HG03045 (cell line): ENCODE results near the gene ZBTB7C.

Source experiments
- ATAC-seq: cut with Tn5 transposase; IDR thresholded peaks from one replicate; pipeline ENCODE4 v1.9.1; 2021; ENCODE audit warnings: mild to moderate bottlenecking, moderate library complexity; ENCODE audit not compliant: unreplicated experiment

Gene ZBTB7C

DNA sequence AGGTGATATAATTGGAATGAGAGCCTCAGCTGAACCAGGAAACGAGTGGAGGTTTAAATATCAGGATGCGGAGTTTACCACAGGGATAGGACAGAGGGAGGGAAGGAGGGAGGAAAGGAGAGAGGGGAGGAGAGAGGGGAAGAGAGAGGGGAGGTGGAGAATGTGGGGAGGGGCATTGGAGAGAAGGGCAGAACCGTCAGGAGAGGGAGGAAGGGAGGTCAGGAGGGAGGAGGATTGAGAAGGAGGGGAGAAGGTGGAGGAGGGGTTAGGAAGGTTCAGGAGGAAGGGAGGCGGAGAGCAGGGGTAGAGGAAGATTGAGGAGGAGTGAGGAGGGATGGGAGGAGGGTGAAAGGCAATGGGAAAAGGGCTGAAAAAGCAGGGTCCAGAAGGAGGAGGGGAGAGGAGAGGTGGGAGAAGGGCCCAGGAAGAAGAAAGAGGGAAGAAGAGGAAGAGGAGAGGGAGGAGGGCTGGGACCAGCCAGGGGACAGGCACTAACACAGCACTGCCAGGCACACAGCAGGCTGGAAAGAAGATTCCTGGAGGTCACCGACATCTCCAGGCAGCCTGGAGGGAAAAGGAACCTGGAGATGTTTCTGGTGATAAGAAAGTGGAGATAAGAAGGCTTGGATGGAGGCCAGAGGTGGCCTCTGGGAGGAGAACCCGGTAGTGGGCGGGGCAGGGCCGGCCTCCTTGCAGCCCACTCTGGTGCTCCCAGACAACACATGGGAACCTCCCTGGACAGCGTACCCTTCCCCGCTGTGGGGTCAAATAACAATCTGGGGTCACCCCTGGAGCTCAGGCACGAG lies 302.0 kb downstream of the ZBTB7C start:
- no peak for ATAC-seq

DNA sequence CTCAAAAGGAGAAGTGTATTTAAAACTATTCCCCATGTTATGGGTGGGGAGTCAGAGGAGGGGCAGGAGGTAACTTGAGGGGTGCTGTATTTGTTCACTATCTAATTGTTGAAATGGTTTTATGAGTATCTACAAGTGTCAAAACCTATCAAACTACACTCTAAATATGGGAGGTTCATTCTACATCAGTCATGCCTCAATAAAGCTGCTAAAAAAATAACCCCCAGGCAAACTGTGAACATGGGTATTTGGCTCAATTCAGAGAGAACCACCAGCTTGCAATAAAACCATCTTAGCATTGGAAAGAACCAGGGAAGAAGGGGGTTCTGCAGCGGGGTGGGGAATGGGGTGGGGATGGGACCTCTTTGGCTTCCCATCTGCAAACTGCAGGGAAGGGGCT lies 302.7 kb downstream of the ZBTB7C start:
- ATAC-seq: no peak

DNA sequence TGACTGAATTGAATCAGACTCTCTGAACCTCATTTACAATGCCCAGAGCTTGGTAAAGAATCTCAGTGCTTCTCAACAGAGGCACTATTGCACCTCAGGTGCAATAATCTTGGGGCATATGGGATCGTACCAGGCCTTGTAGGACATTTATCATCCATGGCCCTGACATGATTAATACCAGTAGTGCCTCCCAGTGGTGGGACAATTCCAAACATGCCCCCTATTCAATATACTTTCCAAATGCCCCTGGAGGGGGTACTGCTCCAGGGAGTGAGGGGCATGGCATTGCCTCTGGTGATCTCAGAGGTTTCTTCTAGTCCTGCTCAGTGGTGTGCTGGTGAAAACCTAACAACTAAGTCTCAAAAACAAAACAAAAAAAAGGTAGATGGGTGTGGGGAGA lies 303.9 kb downstream of the ZBTB7C start:
- no peak for ATAC-seq

DNA sequence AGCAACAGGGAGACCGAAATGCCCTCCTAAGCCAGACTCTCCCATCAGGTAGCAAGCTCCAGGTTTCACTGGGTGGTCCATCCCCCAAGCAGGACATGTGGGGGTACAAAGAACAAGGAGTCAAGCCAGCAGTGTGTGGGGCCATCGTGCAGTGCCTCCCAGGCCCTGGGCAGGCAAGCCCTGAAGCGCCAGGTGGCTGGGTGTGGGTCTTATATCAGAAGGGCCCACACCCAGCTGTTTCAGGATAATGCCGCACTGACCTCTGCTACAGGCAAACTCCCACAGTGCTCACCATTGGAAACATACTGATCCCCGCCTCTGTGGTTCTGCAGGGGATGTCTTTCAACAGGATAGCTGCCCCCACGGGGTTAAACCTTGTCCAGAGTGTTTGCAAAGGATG lies 304.5 kb downstream of the ZBTB7C start:
- no peak for ATAC-seq

DNA sequence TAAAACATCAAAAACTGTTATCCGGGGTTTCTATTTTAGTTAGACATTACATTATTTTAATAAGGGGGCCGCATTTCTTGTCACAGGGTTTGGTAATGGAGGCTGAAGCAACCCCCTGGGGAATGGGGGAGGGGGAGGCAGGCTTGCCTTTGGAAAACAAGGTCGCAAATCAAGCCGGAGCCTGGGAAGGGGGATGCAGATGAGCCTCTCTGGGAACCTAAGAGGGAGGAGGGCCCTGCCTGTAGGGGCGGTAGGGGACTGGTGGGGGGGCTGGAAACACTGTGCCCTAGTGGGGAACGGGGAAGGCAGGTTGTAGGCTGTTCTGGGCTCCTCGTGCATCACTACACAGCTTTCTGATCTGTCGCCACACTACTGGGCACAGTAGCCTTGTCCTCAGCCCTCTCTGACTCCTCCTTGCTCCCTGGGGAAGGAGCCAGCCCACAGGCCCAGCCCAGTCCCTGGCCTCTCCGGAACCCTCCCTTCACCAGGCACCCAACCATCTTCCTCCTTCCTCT lies 308.5 kb downstream of the ZBTB7C start:
- ATAC-seq: no peak

DNA sequence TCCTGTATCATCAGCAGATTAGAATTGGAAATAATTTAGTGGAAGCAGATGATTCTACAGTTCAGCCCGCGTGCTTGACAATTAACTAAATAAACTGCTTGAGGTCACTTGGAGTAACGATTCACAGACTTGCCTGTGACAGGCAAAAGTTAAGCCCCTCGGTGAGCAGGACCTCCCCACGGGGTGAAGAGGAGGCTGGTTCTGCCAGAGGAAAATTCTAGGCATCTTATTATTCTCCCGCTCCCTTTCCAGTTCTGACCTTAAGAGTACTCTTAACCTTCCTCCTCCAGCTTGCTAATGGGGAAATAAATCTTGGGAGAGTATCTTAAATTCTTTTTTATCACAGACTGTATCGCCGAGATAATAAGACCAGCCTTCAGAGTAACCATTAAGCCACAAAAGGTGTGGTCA lies 309.0 kb downstream of the ZBTB7C start:
- no peak for ATAC-seq

DNA sequence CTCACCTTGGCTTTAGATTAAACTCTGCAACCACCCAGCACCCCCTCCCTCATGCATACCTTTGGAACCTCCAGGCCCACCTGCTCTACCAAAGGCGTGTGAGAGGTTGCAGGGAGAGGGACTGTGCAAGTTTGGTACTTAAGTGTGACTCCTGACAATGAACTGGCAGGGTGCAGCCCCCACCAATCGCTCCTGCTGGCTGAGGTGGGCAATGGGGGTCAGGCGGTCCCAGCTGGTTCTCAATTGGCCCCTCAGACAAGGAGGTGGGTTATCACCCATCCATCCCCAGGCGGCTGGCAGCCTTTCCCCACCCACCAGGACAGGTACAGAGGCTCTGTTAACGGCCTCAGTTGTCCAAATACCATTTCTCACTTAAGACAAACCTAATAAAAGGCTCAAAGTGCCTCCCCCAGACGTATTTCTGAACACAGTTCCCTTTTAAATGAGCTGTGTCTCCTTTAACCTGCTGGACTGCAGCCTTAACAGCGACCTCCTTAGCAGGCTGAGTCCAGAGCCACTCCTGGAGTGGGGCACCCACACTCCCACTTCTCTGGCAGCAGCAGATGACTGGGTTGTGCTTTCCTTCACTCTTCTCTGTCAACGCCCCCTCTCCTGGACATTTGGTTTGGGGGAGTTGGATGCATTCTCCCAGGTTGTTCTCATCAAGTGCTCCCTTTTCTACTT lies 309.6 kb downstream of the ZBTB7C start:
- ATAC-seq: no peak

DNA sequence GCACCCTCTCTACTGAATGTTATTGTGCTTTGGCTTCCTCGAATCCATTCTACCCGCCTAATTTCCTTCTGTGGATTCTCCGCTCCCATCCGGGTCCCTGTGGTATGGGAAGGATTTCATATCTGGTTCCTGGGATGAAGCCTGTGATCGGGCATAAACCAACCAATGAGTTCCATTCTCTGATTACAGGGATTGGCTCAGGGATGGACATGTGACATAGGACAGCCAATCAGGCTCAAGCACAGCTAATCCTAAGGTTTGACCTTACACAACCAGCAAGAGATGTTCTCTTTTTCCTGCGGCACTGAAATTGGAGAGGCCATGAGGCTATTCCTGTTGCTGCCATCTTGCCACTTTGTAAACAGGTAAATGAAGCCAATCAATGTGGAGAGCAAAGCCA lies 310.6 kb downstream of the ZBTB7C start:
- no peak for ATAC-seq

DNA sequence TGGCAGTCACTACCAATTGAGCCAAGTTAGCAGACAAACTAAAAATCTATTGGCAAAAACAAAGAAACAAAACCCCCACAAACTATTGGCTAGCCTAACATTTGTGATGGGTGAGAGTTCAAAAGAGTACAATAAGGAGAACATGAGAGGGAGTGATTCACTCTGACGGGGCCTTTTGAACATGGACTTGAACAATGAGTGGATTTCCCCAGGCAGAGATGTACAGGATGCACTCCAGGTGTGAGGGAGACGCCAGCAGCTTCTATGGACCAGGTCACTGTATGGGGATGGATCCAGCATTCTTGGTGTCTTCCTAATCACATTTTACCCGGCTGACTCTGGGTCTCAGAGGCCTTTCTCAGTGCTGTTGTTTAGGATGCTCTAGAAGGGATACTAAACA lies 311.2 kb downstream of the ZBTB7C start:
- ATAC-seq: no peak

DNA sequence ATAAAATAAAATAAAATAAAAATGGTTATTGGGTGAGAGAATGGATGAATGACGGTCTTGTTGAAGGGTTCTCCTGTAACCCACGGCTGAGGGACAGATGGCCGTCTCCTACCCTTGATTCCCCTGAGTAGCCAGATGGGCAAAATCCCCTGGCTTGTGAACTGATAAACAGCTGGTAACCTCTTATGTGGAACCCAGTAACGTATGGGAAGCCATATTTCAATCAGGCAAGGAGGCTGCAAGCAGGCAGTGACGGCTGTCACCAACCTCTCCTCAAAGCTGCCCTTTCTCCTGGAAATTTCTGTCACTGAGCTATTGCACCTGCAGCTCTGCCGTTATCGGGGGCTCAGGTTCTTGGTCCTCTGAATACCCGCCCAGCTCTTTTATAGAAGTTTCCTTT lies 313.5 kb downstream of the ZBTB7C start:
- no peak for ATAC-seq

DNA sequence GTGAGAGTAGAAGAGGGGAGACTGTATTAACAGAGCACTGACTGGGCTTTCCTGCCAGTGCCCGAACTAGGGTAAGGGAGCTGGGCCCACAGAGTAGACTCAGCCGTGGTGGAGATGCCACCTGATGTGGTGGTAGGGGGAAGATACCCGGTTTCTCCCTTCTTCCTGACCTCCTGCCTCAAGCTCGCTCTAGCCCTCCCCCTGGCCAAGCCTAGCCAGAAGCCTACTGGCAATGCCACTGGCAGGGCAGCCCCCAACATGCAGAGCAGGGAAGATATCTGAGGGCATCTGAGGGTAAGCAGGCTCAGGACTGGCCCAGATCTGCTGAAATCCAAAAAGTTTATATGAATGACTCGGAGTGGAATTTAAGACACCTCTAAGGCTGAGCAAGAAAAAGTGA lies 316.1 kb downstream of the ZBTB7C start:
- ATAC-seq: no peak

DNA sequence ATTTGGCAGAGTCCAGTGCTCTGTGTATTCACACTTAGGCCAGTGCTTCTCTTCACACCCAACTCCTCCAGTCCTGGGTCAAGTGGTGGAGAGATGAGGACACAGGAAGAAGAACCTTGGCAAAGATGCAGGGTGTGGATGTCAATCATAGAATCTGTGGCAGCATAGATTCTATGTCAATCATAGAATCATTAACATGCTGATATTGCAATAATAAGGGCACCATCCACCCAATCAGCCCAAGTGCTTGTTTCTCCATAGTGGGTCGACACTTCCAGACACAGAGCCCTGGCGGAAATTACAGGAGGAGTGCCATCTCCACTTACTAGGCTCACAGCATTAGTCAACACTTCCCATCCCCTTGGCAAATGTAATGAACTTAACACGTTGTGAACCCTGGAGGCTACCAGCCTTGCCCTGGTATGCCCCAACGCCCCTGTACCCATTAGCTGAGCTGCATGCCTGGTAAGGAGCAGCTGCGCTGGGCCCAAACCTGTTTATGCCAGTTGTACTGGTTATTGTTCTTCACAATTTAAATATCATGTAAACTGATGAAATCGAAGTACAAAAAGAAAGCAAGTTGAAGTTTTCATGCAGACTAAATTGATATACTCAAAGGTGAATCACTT lies 317.2 kb downstream of the ZBTB7C start:
- no peak for ATAC-seq

DNA sequence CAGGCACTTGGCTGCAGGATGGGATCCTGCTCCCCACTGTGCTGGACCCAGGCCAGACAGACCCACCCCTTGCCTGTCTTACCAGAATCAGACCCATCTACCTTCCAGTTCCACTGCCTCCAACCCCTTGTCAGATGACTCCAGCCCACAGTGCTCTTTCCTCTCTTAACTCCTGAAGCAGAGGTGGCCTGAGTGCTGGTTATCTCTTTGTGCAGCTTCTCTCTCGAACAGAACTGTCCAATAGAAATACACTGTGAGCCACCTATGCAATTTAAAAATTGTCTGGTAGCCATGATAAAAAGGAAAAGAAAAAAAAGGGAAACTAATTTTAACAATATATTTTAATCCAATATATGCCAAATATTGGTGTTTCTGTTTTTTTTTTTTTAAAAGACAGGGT lies 318.5 kb downstream of the ZBTB7C start:
- ATAC-seq: no peak

DNA sequence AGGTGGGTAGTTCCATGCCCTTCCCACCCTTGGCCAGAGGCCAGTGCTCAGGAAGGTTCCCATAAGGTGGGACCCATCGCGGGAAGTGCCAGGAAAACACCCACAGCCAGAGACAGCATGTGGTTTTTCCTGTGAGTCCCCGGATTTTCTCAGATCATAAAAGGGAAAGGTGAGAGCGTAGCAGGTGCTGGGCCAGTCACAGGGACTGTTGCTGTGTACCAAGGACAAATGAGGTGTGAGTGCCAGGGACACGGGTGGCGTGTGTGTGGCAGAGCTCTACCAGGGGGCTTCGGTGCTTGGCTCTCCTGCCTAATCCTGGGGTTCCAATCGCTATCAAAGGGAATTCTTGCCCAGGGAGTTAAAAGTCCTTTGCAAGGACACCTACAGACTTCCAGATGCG lies 319.2 kb downstream of the ZBTB7C start:
- ATAC-seq: no peak

DNA sequence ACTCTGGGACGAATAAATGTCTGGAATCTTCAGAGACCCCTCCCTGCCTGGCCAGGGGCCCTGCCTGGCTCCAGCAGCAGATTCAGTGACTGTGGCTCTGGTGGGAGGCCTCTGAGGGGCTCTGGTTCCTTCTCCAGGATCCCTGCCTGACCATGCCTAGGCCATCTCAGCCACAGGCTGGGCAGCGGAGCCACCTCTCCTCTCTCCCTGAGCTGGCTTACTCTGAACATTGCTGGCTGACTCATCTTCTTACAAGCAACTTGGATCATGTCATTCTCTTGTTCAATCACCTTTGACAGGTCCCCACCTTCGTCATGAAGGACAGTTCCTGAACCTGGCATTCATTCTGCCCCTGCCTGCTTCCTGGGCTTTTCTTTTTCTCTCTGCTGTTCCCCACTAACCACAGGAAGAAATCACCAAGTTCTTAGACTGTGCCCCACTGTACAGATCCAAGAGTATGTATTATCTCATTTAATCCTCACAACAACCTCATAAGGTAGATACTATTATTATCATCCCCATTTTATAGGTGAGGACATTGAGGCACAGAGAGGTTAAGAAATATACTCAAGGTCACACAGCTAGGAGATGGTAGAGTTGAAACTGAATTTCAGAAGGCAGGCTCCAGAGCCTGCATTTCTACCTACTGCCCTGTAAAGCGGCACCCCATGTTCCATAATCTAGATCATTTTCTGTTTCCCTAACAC lies 323.2 kb downstream of the ZBTB7C start:
- ATAC-seq: no peak

DNA sequence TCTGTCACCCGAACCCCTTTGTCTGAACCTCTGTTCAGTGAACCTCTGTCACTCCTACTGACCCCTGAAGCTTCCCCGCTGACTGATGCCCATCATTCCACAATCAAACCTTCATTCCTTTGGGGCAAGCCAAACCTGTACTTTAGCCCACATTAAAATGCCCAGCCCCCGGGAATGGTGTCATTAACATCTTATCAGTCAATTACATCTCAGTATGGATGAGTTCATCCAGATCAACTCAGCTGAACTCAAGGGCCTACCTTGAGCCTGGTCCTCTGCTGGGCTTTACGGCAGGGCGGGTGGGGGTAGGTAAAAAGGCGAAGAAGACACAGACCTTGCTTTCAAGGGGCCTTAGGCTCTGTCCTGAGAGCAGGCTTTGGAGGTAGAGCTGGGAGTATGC lies 324.3 kb downstream of the ZBTB7C start:
- ATAC-seq: no peak

DNA sequence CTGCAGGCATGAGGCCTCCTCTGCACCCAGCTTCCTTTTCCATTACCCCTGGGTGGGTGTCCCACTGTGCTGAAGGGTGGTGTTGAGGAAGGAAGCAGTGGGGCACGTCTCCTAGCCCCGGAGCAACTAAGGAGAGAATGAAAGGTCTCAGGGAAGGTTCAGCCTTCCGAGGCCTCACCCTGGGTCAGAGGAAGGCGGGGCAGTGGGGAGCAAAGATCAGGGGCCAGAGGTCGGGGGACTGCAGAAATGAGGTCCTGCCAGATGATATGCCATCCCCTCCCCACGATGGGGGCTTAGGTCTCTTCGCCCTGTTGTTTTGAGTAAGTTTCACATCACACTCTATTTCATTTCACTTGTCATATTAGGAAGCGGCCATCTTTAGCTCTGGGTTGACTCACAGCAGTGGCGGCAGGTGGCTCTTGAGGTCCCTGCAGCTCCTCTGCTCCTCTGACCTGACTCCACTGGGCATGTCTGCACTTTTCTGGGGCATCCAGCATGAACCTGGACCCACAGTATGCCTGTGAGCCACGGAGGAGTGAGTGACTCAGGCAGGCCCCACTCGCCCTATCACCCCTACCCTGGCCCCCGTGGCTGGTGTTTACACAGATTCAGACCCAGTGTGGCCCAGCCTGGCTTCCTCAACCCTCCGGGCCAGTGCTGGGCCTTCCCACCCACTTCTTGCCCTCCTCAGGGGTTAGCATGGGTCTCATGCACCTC lies 325.0 kb downstream of the ZBTB7C start:
- ATAC-seq: no peak

DNA sequence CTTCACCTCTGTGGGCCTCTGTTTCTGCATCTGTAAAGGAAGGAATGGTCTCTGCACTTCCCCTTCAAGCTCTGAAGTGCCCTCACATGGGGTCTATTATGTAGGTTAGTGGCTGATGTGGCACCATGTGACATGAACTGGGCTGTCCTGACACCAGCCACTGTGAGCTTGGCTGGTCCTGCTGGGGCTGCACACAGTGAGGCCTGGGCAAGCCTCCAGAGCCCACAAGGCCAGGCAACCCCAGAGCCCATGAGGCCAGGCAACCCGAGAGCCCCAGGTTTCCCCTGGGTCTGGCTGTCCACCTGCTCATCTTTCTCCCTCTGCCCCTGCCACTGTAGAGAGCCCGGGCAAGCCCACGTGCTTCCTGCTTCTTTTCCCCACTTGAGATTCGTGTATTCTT lies 328.6 kb downstream of the ZBTB7C start:
- ATAC-seq: no peak

DNA sequence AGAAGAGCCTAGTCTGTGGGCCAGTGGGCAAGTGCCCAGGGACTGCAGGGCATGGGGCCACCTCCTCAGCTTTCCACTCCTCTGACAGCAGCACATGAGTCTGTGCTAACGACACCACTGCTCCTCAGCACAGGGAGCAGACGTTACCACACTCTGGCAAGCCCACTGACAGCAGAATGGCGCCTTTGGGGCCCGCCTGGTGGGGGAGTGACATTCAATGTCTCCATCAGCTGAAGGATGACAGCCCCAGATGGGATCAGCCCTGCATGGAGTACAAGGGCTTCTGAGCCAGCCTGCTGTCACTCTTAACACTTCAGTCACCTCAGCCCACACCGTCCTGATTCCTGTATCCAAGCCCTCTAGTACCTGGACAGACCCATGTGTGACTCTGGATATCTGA lies 329.3 kb downstream of the ZBTB7C start:
- no peak for ATAC-seq

DNA sequence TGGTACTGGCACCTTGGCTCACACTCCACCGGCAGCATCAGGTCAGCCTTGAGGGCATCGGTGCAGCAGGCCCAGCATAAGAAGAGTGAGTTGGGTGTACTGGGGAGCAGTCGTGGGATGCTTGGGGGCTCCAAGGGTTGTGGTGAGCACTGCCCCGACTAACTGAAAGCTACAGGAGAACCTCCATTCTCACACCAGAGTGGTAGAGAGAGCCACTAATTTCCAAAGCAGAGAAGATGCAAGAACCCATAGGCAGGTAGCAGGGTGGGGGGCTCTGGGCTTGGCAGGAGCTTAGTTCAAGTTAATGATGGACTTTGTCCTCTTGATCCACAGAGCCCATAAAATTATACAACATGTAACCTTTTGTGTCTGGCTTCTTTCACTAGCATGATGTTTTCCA lies 330.7 kb downstream of the ZBTB7C start:
- ATAC-seq: no peak

DNA sequence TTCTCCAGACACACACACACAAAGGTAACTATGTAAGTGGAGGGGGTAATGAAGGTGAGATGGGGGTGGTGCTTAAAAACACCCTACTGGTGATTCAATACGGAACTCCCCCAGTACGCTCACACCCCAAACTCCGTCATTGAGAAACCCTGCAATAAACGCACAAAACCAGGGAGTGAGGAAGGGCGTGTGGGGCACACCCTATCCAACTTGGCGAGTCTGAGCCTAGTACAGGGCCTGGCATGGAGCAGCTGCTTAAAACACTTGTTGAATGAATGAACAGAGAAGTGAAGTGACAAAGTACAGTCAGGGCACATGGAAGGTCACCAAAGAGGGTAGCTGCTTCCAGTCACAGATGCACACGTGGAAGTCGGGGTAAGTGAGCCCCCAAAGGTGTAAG lies 331.9 kb downstream of the ZBTB7C start:
- no peak for ATAC-seq
